GM15510 (cell line): ENCODE results near the gene TPP1.

Experiments used
- POLR2A ChIP-seq: IDR thresholded peaks from 3 replicates; pipeline ENCODE4 v1.6.1; 2011; ENCODE audit warnings: borderline replicate concordance; ENCODE audit not compliant: insufficient read length; ENCODE audit errors: extremely low read depth

TPP1 gene

GRCh38 chr11:6653656-6654055 lies 34.4 kb upstream of the TPP1 start:
- no peak for TF ChIP-seq POLR2A

GRCh38 chr11:6653097-6653496 lies 33.9 kb upstream of the TPP1 start:
- TF ChIP-seq POLR2A, result no peak

- TF ChIP-seq POLR2A, result no peak
Observed at GRCh38 chr11:6652182-6652581, 33.0 kb upstream of the TPP1 start.

DNA sequence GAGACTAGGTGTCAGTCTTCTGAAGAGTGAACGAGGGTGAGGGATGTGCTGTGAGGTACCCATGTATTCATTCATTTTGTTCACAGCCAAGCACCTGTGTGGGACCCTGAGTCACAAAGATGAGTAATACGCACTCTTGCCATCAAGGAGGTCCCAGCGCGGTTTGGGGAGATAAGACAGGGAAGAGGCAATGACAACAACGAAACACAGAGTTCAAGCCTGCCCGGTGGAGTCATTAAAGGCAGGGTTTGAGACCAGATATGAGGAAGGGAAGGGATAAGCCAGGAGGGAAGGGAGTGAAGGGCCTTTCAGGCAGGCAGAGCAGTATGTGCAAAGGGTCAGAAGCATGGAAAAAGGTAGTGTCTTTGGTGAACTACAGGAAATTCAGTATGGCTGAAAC lies 31.8 kb upstream of the TPP1 start:
- no peak for TF ChIP-seq POLR2A

DNA sequence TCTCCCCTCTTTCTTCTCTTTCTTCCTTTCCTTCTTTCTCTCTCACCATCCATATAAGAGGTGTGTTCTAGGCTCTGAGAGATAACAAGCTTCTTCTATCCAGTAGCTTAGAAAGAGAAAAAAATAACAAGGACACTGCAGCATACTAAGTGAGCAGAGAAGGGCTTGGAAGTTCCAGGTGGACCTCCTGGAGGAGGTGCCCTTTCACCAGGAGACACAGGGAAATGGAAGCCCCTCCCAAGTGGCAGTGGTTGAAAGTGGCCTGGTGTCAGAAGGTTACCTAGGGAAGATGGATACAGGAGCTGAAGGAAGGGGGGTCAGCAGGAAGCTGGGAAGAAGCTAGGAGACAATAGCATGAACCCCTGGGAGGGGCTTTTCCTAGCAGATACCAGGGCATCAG lies 30.9 kb upstream of the TPP1 start:
- no peak for TF ChIP-seq POLR2A

- no peak for TF ChIP-seq POLR2A
Observed at GRCh38 chr11:6648501-6648900, 29.3 kb upstream of the TPP1 start.

- no peak for TF ChIP-seq POLR2A
Observed at GRCh38 chr11:6647836-6648235, 28.6 kb upstream of the TPP1 start.

- TF ChIP-seq POLR2A, result no peak
Observed at GRCh38 chr11:6646918-6647679, 27.9 kb upstream of the TPP1 start.

DNA sequence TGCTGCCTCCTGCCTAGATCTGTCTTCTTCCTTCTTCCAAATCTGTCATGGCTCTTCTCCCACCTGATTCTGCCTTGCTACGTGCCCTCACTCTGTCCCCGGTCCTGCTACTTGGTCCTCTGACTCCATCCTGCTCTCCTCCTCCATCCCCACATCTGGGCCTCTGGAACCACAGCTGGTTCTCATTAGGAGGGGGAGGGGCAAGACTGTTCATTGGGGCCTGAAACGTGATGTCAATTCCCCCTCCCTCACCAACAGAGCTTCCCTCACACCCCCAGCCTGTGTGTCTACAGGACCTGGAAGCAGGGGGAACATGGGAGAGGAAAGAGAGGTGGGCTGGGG lies 27.3 kb upstream of the TPP1 start:
- TF ChIP-seq POLR2A, result no peak

GRCh38 chr11:6646071-6646470 lies 26.8 kb upstream of the TPP1 start:
- no peak for TF ChIP-seq POLR2A

DNA sequence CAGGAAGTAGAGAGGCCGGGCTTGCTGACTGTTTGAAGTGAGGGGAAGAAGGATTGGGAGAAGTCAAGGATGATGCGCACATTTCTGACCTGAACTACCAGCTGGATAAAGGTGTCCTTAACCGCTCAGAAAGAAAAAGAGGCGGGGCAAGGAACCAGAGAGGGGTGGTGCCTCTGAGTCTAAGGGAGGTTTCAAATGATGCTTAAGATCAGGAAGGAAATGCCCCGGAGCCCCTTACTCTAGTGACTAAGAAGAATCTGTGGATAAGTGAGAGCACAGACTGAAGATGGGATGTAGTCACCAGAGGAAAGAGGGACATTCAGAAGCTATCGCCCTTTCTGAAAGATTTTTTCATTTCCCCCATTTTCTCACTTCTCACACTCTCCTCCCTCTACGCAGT lies 23.7 kb upstream of the TPP1 start:
- TF ChIP-seq POLR2A, result no peak

DNA sequence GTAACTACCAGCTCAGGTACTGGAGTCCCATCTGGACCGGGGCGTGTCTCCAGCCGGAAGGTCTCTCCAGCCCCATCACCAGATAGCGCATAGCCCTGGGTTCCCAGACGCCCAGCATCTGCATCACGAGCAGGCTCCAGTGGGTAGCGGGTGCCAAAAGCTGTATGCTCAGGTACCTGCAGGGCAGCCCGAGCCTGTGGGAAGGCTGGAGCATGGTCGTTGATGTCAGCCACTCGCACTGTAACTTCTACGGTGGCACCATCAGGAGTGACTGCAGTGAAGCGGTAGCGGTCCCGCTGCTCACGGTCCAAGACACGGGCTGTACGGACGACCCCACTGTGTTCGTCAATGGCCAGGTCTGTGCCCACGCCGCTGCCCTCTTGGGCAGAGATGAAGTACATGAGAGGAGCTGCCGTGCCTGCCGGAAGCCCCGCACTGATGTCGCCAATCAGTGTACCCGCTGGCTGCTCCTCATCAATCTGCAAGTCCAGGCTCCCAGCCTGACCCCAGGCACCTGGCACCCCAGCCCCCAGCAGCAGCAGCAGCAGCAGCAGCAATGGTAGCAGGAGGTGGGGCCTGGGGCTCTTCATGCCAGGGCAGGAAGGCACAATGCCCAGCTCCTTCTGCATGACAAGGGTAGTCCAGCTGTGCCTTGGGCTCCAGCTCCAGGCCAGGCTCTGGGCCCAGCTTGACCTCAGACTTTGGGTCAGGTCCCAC lies 21.9 kb upstream of the TPP1 start:
- no peak for TF ChIP-seq POLR2A

DNA sequence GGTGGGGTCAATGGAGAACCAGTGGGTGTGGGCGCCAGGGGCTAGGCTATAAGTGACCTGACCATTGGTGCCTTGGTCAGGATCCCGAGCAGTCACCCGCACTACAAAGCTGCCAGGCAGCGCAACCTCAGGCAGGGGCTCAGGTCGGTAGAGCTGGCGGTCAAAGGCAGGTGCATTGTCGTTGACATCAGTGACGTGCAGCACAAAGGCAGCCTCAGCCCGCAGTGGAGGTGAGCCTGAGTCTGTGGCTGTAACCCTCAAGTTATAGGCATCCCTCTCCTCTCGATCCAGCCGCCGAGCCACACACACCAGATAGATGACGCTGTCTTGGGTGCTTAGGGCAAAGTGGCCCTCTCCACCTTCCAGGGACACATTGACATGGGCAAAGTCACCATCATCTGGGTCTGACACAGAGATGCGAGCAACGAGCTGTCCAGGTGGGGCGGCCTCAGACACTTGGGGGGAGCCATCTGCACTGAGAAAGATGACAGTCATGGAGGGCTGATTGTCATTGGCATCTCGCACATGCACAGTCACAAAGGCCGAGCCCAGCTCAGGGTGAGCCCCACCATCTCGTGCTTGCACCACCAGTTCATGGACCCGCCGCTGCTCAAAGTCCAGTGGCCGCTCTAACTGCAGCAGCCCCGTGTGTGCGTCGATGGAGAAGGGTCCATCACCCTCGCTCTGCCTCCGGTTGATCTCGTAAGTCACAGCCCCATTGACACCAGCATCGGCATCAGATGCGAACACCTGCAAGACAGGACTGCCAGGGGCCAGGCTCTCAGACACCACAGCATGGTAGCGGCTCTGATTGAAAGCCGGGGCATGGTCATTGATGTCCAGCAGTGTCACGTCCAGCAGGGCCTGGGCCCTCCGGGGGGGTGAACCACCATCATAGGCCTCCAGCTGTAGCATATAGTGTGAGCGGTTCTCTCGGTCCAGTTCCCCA lies 21.1 kb upstream of the TPP1 start:
- TF ChIP-seq POLR2A, result no peak

- TF ChIP-seq POLR2A, result no peak
Observed at GRCh38 chr11:6638429-6638828, 19.2 kb upstream of the TPP1 start.

DNA sequence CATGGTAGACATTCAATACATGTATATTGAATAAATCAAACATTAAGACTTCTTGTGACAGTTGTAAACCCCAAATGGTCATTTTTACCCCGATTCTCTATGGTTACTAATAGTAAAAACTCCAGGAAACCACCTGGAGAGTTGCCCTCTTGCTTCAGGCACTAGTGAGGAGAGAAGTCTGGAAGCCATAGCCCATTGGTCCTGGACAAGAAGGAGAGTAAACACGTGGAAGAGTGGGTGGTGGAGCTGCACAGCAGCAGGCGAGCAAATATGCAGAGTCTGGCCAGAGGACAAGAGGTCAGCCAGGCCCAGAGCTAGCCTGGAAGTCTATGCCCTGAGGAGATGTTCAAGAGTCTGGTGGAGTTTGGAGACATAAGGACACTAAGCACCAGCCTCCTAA lies 18.6 kb upstream of the TPP1 start:
- no peak for TF ChIP-seq POLR2A
